Amniotic stem cell (primary cell): Measurements from ENCODE around the gene GATAD2A.

Experiments
- DNase-seq: peaks from one replicate; lab custom pipeline; 2025; lab: John Stamatoyannopoulos, UW

Gene GATAD2A

DNA sequence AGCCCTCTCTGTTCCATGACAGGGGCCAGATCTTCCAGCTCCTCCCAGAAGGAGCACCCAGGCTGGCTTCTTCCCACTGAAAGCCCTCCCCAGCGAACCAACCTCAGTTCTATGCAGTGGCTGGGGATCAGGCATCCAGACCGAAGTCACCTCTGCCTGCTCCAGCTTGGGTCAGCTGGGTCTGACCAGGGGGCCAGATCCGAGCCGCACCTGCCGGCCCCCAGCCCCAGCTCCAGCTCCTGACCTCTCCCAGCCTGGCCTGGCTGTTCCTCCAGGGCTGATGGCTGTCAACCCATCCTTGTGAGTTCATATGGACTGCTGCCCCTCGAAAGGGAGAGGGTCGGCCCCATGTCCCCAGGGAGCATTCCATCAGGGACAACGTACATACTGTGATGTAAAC is 101.9 kb downstream of the GATAD2A start:
- no peak for DNase-seq

DNA sequence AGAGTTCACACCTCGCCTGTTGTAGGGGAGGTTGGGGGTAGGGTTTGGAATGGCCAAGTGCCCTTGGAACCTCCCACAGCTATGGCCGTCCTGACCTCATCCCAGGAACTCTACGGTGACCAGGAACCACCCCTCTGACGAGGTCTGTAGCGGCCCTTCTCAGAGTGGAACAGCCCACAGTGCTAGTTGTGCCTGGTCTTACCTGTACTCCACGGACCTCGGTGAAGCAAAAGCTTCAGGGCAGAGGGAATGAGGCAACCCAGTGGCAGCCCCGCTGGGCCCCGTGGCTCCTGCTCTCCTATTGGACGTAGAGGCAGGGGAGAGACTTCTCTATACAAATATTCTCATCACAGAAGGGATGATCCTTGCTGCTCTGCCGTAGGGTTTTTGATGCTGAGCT is 102.7 kb downstream of the GATAD2A start:
- no peak for DNase-seq

DNA sequence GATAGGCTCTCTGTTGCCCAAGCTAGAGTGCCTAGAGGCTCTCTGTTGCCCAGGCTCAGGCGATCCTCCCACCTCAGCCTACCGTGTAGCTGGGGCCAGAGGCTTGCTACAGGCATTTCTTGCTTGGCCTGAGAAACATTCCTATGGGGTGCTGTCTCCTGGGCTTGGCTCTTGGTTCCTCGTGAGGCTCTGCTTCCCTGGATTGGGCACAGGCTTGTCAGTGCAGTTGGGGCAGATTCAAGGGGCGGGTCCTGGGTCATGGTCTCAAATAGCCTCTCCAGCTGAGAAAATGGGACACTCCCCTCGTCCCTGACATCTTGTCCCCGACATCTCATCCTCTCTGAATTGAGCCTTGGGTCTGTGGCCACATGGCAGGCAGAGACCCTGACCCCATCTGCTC is 105.0 kb downstream of the GATAD2A start:
- DNase-seq, result no peak

DNA sequence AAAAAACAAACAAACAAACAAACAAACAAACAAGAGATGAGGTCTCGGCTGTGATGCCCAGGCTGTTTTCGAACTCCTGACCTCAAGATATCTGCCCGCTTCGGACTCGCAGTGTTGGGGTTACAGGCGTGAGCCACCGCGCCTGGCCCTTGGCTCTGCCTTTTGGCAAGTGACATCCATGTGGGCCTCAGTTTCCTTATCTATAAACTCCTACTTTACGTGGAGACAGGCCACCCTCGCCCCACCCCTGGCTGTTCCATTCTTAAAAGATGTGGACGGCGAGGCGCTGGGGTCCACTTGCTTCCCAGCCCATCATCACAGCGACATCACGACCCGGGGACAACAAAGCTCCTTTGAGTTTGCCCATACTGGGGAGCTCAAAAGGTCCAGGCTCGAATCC is 108.2 kb downstream of the GATAD2A start:
- DNase-seq, result no peak

DNA sequence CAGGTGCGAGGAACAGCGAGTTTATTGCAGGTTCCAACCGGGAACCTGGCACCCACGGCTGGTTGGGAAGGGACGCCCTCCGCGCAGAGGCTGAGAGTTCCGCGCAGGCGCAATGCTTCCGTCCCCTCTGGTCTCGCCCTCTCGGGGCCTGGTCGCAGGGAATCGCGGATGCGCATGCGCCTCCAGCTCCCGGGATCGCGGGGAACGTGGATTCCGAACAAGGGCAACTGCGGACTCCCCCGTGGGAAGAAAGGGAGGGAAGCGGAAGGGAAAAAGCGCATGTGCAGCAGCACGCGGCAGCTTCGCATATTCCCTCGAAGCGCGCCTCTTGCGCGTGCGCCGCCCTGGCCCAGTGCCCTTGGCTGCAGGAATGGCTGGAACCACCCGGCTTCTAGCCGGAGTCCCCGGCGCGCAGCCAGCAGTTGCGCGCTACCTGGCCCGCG is 108.8 kb downstream of the GATAD2A start:
- DNase-seq, result no peak

DNA sequence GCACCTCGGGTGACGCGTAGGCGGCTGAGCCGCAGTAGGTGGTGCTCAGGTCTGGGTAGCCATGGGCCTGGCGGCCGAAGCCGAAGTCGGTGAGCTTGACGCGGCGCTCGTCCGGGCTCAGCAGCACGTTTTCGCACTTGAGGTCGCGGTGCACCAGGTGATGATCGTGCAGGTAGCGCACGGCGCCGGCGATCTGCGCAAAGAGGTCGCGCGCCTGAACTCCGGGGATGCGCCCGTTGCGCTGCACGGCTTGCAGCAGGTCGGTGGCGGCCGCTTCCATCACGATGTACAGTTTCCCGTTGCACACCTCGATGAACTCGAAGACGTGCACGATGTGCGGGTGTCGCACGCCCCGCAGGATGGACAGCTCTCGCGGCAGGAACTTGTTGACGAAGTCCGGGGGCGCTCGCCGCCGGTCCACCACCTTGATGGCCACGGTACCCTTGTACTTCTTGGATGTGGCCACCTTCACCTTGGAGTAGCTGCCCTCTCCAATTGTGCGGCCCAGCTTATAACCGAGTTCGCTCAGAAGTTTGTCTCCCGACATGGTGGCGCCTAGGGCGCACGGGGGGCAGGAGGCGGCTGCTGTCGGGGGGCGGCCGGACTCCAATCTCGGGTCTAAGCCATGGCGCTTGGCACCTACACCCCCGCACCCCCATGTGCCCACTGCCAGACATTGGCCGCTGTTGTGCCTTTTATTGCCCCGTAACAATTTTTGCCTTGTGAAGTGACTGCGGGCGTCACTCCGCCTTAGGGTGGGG is 109.6 kb downstream of the GATAD2A start, which contains the start of gene TSSK6:
TSSK6 (minus strand) TSS at position 668 of the 761 bp plus-strand sequence; CDS start at position 547, 121 bp downstream.
- DNase-seq, result no peak

DNA sequence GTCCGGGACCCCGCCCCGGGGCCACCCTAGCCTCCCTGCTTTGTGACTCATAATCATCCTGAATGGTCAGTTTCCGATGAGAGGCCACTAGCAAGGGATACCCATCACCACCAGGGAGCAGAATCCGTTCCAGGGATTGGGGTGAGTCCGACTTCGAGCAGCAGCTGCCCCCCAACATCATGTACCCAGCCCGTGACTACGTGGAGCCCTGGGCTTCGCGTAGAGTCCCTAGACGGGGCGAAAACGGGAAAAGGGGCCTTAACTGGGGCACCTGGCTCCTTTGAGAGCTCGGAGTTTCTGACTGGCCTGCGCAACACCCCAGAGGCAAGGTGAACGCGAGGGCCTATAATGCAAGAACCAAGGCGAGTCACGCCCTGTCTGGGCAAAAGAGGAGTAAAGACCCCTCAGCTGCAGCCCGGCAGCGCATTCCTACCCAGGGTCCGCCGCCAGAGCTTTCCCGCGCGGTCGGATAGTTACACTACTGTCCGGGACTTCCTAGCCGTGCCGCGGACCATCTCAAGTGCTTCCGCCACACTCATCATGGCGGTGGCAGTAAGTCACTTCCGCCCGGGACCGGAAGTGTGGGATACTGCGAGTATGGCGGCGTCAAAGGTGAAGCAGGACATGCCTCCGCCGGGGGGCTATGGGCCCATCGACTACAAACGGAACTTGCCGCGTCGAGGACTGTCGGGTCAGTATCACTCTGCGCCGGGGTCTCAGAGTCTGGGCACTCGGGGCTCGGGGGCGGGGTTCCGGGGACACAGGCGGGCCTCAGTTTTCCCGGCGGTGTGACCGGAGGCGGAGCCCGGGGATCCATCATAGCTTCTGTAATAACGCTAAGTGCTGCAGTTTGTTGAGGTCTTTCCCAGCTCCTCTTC is 110.4 kb downstream of the GATAD2A start, which contains the start of gene NDUFA13:
NDUFA13 (plus strand) TSS at position 584 of the 878 bp plus-strand sequence; CDS start at position 598, 14 bp downstream.
- DNase-seq, result peak; percentile 77

DNA sequence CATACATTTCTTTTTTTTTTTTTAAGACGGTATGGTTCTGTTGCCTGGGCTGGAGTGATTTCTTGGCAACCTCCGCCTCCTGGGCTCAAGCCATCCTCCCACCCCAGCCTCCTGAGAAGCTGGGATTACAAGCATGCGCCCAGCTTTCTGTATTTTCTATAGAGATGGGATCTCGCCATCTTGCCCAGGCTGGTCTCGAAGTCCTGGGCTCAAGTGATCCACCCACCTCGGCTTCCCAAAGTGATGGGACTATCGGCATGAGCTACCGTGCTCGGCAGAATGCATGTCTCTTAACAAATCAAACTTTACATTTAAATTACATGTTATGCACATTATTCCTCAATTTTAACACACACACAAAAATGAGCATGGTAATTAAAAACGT is 111.8 kb downstream of the GATAD2A start:
- DNase-seq, result no peak

DNA sequence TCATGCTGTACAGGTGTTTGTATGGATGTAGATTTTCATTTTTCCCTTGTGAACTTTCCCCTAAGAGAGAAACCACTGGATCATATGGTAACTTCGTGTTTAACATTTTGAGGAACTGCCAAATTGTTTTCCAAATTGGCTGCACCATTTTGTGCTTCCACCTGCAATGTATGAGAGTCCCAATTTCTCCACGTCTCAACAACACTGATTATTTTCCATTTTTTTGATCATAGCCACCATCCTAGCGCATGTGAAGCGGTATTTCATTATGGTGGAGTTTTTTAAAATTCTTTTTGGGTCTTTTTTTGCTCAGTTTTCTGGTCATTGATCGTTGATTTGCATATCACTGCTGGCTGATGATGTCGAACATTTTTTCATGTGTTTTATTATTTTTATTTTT is 115.5 kb downstream of the GATAD2A start:
- no peak for DNase-seq

DNA sequence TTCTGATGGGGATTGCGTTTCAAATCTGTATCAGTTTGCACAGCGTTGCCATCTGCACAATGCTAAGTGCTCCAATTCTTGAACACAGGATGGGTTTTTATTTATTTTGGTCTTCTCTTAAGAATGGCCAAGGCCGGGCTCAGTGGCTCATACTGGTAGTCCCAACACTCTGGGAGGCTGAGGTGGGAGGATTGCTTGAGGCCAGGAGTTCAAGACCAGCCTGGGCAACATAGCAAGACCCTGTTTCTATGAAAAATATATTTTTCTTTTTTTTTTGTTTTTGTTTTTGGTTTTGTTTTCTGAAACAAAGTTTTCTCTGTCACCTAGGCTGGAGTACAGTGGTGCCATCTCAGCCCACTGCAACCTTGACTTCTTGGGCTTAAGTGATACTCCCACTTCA is 117.7 kb downstream of the GATAD2A start:
- DNase-seq, result no peak

DNA sequence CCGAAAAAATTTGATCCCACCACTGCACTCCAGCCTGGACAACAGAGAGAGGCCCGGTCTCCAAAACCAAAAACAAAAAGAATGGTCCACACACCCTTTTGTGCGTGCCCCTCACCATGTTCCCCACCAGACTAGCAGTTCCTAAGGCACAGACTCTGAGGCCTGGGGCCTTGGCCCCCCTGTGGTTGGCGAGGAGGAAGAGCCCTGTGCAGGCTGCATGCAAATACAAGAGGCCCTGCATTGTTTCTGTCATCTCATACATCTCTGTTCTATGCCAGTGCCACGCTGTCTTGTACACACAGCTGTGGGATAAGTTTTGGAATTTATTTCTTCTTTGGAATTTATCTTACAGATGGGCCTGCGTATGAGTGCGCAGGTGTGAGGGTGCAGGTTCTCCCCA is 118.6 kb downstream of the GATAD2A start:
- DNase-seq, result no peak

DNA sequence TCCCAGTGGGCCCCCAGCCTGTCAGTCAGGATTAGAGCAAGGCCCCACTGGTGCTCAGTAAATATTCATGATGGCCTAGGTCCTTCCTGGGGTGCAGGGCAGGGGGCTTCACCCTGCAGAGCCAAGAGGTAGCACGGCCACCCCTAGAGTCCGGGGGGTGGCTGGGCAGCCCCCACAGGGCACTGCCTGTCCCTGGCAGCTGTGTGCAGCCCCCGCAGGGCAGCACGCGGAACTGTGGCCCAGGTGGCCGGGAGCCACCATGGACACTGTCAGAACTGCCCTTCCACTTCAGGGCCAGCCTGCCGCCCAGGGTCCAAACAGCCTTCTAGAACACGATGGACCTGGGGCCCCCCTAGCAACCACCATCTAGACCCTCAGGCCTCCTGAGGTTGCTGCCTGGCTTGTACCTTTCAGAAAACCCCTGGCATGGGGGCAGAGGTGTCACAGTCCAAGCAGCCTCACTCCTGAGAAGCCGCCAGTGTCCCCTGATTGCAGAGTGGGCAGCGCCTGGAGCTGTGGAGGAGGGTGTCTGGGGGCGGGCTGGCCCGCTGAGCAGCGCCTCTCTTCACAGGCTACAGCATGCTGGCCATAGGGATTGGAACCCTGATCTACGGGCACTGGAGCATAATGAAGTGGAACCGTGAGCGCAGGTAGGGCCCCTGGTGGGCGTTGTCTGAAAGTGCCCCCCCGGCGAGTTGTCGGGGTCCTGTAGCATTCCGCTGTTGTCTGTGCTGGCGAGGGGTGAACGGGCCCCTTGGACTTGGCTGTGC is 120.3 kb downstream of the GATAD2A start:
- no peak for DNase-seq

DNA sequence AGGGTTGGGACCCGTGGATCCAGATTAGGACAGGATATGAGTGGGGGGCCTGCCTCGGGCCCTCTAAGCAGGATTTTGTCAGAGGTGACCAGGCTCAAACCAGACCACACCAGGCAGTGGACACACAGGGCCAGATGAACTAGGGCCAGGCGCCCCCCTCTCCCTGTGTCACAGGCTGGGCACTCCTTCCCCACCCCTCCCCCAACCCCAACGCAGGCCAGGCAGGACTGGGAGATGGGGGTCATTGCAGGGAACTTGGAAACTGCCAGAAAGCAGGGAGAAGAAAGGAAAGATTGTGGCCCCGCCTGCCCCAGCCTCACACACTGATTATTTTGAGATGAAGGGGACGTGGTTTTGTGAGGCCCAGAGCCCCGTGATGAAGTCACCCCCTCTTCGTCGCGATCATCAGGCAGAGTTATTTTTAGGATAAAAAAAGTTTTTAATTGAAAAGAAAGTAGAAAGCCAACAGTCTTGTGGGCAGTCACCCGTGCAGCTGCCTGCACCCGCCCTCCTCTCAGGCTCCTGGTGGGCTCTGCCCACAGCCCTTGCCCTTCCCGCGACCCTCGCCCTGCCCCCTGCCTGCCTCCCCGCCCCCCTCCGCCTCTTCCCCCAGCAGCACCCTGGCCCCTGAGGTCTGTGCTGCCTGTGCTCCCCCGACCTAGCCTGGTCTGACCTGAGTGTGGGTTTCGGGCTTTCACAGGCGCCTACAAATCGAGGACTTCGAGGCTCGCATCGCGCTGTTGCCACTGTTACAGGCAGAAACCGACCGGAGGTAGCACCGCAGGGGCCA is 121.3 kb downstream of the GATAD2A start:
- DNase-seq, result no peak

DNA sequence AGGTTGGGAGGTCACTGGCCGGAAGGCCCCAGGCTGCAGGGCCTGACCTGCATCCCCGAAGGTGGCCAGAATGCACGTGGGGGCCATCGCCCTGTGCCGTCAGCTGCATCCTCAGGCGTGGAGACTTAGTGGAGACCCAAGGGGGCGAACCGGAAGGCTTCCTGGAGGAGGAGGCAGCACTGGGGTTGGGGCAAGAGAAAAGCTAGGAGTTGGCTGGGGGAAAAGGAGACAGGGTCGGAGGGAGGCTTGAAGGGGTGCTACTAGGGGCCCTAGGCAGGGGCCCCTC is 121.8 kb downstream of the GATAD2A start:
- DNase-seq, result no peak

DNA sequence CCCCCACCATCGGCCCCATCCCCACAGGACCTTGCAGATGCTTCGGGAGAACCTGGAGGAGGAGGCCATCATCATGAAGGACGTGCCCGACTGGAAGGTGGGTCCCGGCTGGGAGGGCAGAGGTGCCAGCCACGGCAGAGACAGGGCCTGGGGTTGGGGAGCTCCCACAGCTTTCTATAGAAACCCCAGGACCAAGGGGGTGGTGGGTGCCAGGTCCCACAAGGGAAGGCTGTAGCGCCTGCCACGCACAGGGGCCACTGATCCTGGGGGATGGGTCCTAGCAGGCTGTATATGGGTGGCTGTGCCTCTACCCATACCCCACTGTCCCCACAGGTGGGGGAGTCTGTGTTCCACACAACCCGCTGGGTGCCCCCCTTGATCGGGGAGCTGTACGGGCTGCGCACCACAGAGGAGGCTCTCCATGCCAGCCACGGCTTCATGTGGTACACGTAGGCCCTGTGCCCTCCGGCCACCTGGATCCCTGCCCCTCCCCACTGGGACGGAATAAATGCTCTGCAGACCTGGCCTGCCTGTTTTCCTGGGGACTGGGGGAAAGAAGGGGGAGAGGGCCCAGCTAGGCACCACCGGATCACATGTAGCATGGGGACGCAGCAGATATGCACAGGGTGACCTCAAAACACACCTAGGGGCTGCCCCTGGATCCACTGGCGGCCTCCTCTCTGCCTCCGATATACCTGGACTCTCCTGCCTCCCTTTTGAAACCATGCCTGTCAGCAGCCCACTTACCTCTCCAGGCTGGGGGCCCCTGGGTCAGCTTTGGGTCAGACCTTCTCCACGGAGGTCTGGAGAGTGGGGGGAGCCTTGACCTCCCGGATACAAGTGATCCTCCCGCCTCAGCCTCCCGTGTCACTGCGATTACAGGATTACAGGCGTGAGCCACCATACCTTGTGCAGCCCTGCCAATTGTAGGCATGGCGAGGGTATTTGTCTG is 122.5 kb downstream of the GATAD2A start:
- DNase-seq, result no peak

DNA sequence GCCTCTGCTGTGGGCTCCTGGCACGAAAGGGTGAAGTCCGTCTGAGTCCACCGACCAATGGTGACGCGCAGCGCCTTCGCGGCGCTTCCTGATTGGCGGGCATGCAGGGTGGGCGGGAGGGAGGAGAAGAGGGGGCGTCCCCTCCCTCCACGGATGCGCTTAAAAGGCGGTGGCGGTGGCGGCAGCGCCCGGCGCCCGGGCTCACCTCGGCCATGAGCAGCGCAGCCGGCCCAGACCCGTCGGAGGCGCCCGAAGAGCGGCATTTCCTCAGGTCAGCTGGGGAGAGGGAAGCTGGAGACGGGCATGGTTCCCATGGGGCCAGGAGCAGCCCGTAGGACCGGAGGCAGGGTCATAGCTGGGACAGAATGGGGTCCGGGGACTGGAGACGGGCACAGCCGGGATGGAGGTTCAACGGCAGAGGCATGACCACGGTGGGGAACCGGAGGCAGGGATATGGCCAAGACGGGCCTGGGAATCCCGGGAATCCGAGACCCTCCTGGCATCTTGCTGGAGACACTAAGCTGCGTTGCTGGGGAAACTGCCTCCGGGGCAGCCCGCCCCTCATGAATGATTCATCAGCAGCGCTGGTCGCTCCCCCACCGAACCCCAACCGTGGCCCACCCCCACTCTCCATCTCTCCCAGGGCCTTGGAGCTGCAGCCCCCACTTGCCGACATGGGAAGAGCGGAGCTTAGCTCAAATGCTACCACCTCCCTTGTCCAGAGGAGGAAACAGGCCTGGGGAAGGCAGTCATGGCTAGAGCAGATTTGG is 123.4 kb downstream of the GATAD2A start, which contains the start of gene YJEFN3:
YJEFN3 (plus strand) TSS at position 191 of the 770 bp plus-strand sequence; CDS start at position 213, 22 bp downstream.
- DNase-seq, result no peak

DNA sequence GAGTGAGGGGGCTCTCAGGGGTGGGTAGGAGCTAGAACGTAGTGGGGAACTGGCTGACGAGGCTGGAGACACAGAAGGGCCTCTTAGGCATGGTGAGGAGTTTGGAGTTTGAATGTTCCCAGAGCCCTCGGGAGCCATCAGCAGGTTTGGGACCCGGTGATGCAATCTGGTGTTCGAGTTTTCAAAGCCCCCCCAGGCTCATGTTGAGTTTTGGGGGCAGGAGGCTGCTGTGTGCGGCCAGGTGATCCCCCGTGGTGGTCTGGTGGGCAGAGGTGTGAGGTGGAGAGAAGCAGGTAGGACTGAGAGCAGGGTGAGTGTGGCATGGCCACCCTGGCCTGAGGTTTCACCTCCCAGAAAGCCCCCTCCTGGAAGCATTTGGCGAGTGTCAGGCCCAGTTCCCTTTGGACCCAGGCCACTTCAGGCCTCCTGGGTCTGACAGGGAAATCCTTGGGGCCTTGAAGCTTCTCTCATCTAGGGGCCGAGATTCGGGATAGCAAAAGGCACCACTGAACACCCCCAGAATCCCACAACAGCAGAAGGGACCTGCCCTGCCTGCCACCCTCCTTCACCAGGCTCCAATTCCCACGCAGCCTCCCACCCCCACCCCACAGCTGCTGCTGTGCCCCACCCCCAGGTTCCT is 124.4 kb downstream of the GATAD2A start:
- DNase-seq, result no peak

DNA sequence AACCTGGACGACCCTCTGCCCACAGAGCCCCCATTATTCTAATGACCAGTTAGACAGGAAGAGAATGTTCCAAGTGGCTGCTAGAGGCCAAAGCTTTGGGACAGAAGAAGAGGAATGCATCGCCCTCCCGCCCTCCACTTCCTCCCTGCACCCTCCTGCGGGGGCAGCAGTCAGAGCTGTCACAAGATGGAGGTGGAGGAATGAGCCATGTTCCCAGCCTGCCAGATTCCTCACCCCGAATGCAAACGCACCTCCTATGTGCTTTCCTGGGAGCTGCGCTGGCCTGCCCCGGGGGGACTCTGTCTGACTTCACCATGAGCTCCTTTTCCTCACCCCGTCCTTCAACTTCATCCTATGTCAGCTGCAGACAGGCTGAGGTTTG is 124.9 kb downstream of the GATAD2A start:
- DNase-seq, result no peak

DNA sequence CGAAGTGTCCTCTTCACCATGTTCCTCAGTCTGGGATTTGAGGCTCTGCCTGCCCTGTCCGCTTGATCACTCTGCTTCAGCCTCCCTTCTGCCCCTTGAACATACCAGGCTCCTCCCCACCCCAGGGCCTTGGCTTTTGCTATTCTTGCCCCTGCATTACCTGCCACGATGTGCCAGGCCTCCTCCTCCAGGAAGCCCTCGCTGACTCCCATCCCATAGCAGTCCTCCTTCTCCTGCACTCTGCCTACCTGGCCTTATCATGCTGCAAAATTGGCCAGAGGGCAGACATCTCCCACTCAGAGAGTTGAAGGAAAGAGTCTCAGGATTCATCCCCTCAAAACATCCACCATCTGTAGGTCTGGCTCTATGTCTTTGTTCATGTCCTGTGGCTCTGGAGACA is 125.4 kb downstream of the GATAD2A start:
- DNase-seq, result no peak
